Esophagus muscularis mucosa (tissue), 4 donors: ENCODE measurements around the gene KPNA6. TPM values are rescaled to one million over a fixed set of nuclear protein-coding genes. Genes with fewer than 3 reads are reported as not detected.
A peak's percentile ranks its signal among the peaks of the same experiment; 100 is the strongest.

Experiments
- DNase-seq: peaks from one replicate; pipeline ENCODE4 v3.0.0-alpha.2; 2017; ENCODE audit errors: extremely low spot score
- H3K27ac ChIP-seq, 4 donors: fragments of 200-600 bp; sonication (generic); replicated peaks in 1 of 4; 1 replicate in 3 of 4; 2 replicates in 1 of 4; pipeline ENCODE4 v1.5.1; 2016 to 2019; ENCODE audit warnings: mild to moderate bottlenecking in 1 of 4
- H3K27me3 ChIP-seq, 4 donors: fragments of 200-600 bp; sonication (generic); one replicate each; pipeline versions ENCODE4 v1.5.1 to v1.6.0; 2016 to 2019
- H3K36me3 ChIP-seq, 4 donors: fragments of 200-600 bp; sonication (generic); one replicate each; pipeline ENCODE4 v1.5.1; 2016 to 2019
- H3K4me1 ChIP-seq, 4 donors: fragments of 200-600 bp; sonication (generic); one replicate each; pipeline ENCODE4 v1.5.1; 2016 to 2019
- H3K4me3 ChIP-seq, 4 donors: fragments of 200-600 bp; sonication (generic); 1 replicate in 2 of 4; 2 replicates in 2 of 4; pipeline ENCODE4 v1.5.1; 2016 to 2019; ENCODE audit warnings: mild to moderate bottlenecking in 4 of 4, moderate library complexity in 1 of 4
- H3K9me3 ChIP-seq, 4 donors: fragments of 200-600 bp; sonication (generic); 1 replicate in 3 of 4; 2 replicates in 1 of 4; pipeline ENCODE4 v1.5.1; 2016 to 2019
- CTCF ChIP-seq, 3 experiments: fragments of 200-600 bp in 2 of 3; fragments of 450-650 bp in 1 of 3; sonication (generic) in 2 of 3; IDR thresholded peaks; one replicate each; pipeline ENCODE4 v1.5.1; 2017 to 2019; ENCODE audit warnings: antibody characterized with exemption in 3 of 3, mild to moderate bottlenecking in 2 of 3, moderate library complexity in 1 of 3
- EP300 ChIP-seq: sonication (generic); formaldehyde crosslinking; IDR thresholded peaks from one replicate; pipeline ENCODE4 v1.6.1; 2017; ENCODE audit warnings: antibody characterized with exemption
- POLR2A ChIP-seq: fragments of 450-650 bp; IDR thresholded peaks from one replicate; pipeline ENCODE4 v1.6.1; 2017; ENCODE audit warnings: antibody characterized with exemption, moderate library complexity, mild to moderate bottlenecking, low read depth
- POLR2AphosphoS5 ChIP-seq, 2 donors: sonication (generic); formaldehyde crosslinking; IDR thresholded peaks; one replicate each; pipeline ENCODE4 v1.6.1; 2017; ENCODE audit warnings: antibody characterized with exemption in 2 of 2
- WGBS: methylation state at CpG from one replicate; pipeline ENCODE4 v1.1.5; 2018; 5-methylcytosine and 5-hydroxymethylcytosine counted together
- intact Hi-C: fragments of 100-400 bp; cut with DNase I; formaldehyde crosslinking; loops from one replicate; pipeline ENCODE4 v1.15.1; 2023
- total RNA-seq, 4 donors: library from RNA; depleted of rRNA; stranded (reverse); fragments of >200 nt; gene quantifications; one replicate each; pipeline versions ENCODE4 v1.1.0 to v1.2.1, GENCODE V29; 2016

The KPNA6 gene
- total RNA-seq, 4 donors from 2014 or later: 47.8 to 71.3 (median 55.4) TPM

DNA sequence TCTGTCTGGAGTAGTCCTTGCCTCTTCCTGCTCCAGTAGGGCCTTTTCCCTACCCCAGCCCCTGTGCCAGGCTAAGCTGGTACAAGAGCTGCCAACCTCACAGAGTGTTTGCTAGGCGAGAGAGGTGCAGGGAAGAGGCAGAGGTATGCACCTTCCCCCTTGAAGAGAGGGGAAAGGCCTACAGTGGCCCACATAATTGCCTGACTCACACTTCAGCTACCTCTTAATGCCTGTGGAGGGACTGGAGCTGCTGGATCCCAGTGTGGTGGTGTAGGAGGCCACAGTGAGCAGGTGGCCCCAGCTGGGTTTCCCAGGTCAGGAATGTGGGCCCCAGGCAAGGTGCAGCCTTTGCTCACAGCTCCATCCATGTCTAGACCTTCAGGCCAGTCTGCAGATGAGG, 89.2 kb downstream of the KPNA6 start:
- Histone ChIP-seq H3K4me1 (peaks cover 26 to 37% (median 29%) of the 10 kb centered on the region in 4 donors), H3K27me3 (no peaks in the 10 kb centered on the region), H3K27ac (no peak overlapping the region), H3K9me3 (no peaks in the 10 kb centered on the region), H3K4me3 (no peak overlapping the region), H3K36me3 (peaks cover 50 to 64% (median 61%) of the 10 kb centered on the region in 4 donors)
- WGBS: 90% methylated on average over 1 of the region's 1 CpG
- no peak for DNase-seq
- TF ChIP-seq EP300 (no peak), POLR2AphosphoS5 (IDR thresholded peaks at IDR 0.05) (no peak), CTCF (IDR thresholded peaks at IDR 0.05) (no peak), POLR2A (no peak)
- intact Hi-C loops: no loop called here

DNA sequence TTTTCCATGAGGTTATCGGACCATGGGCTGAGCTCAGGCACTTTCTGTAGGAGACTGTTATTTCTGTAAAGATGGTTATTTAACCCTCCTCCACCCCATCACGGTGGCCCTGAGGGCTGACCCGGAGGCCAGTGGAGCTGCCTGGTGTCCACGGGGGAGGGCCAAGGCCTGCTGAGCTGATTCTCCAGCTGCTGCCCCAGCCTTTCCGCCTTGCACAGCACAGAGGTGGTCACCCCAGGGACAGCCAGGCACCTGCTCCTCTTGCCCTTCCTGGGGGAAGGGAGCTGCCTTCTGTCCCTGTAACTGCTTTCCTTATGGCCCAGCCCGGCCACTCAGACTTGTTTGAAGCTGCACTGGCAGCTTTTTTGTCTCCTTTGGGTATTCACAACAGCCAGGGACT, 90.0 kb downstream of the KPNA6 start:
- 68% methylated on average over 6 of the region's 6 CpGs for WGBS
- H3K4me3 ChIP-seq: no peak overlapping the region
- peaks cover 42 to 57% (median 53%) of the 10 kb centered on the region in 4 donors for H3K36me3 ChIP-seq
- no peaks in the 10 kb centered on the region for H3K27me3 ChIP-seq
- intact Hi-C loops: no loop called here
- H3K9me3 ChIP-seq: no peaks in the 10 kb centered on the region
- peaks cover 29 to 39% (median 31%) of the 10 kb centered on the region in 4 donors for H3K4me1 ChIP-seq
- peak overlapping the region in 1 of 4 donors; percentile 18 for H3K27ac ChIP-seq
- DNase-seq: no peak
- TF ChIP-seq EP300: no peak
- no peak for TF ChIP-seq POLR2AphosphoS5 (IDR thresholded peaks at IDR 0.05)
- no peak for TF ChIP-seq POLR2A
- no peak for TF ChIP-seq CTCF (IDR thresholded peaks at IDR 0.05)

DNA sequence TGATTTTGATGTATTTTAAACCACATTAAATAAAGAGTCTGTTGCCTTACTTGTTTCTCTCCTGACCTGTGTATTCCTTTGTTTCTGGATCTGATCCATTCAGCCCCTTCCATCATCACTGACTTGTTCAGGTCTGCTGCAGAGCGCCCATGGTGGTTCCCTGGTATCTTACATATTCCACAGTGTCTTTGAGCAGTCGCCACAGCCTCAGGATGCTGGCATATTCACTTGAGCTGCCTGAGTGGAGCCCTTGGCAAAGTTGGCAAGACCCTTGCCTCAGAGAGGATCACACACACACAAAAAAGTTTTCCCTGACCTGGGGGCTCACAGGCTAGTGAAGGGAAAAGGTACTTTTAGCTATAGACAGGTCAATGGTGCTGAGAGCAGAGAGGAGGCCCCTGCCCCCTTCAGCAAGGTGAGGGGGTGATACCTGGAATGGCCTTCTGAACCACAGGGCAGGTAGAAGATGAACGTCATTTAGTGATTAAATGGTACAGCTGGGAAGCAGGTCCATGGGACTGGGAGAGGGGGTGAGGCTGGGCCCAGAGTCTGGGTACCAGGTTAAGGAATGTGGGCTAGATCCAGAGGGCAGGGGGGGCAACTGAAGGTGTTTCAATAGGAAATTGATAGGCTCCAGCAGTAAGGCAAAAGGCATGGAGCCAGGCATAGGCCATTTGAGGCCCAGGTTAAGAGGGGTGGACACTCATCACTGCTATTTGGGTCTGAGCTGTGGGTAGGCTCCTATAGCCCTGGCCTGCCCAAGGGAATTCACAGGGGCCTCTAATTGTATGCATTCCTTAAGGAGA, 90.6 kb downstream of the KPNA6 start:
- no peaks in the 10 kb centered on the region for H3K27me3 ChIP-seq
- no peaks in the 10 kb centered on the region for H3K9me3 ChIP-seq
- H3K36me3 ChIP-seq: peaks cover 36 to 51% (median 47%) of the 10 kb centered on the region in 4 donors
- TF ChIP-seq POLR2A (no peak), EP300 (no peak), POLR2AphosphoS5 (IDR thresholded peaks at IDR 0.05) (no peak), CTCF (IDR thresholded peaks at IDR 0.05) (no peak)
- 78% methylated on average over 3 of the region's 3 CpGs for WGBS
- intact Hi-C loops: no loop called here
- no peak overlapping the region for H3K4me3 ChIP-seq
- no peak for DNase-seq
- peak overlapping the region in 2 of 4 donors; percentile 86 to 90 for H3K27ac ChIP-seq
- H3K4me1 ChIP-seq: peaks cover 29 to 39% (median 31%) of the 10 kb centered on the region in 4 donors

DNA sequence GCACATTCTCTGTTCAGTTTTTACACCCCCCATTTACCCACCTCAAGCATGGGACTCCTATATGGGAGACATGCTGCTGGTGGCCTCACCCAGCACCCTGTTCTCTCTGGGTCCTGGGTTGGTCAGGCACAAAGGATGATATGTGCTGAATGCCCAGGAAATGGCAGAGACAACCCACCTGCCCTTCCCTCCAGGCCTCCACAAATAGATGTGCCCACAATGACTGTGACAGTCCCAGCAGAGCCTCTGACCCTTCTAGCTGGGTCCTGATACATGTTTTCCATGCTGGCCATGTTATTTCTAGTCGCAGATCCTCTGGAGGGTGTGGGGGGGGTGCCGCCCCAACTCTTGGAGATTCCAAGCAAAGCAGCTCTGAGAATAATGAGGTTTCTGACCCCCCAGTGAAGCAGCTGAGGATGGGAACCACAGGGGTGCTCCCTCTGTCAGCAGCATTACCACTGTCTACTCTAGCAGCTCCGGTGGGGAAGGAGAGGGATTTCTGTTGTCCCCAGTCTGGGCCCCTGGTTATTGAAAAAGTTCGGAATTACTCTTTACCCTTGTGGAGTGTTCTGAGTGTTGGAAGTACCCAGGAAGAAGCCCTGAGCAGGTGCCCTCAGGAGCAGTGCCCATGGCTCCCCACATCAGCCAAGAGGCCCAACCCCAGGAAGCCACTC, 91.3 kb downstream of the KPNA6 start:
- Histone ChIP-seq H3K27me3 (no peaks in the 10 kb centered on the region), H3K27ac (peak overlapping the region; percentile 84 to 90 (median 88)), H3K4me3 (peak overlapping the region in 2 of 4 donors; percentile 67 to 68), H3K9me3 (no peaks in the 10 kb centered on the region), H3K4me1 (peaks cover 29 to 39% (median 31%) of the 10 kb centered on the region in 4 donors), H3K36me3 (peaks cover 28 to 43% (median 40%) of the 10 kb centered on the region in 4 donors)
- WGBS: 67% methylated on average over 2 of the region's 4 CpGs
- intact Hi-C loops: no loop called here
- no peak for DNase-seq
- no peak for TF ChIP-seq EP300
- no peak for TF ChIP-seq POLR2A
- TF ChIP-seq CTCF (IDR thresholded peaks at IDR 0.05): no peak
- no peak for TF ChIP-seq POLR2AphosphoS5 (IDR thresholded peaks at IDR 0.05)
